ENCODE data around the gene SCD5.
A peak's percentile ranks its signal among the peaks of the same experiment; 100 is the strongest.

SCD5 gene

GRCh38 chr4:82744284-82744968 lies 54.2 kb downstream of the SCD5 start:
- no peak for TF ChIP-seq CTCF (IDR thresholded peaks at IDR 0.05; ENCODE audit: insufficient read depth, low read depth, low read length, missing control alignments)
- DNase-seq (ENCODE audit: low read depth) = peak; percentile 99
- no peak overlapping the region for H3K4me3 ChIP-seq (ENCODE audit: low read length)

GRCh38 chr4:82741188-82741587 lies 57.4 kb downstream of the SCD5 start:
- TF ChIP-seq CTCF (IDR thresholded peaks at IDR 0.05; ENCODE audit: insufficient read depth, low read depth, low read length, missing control alignments) = no peak

GRCh38 chr4:82739287-82740190 lies 59.1 kb downstream of the SCD5 start:
- peak; percentile 94 for TF ChIP-seq CTCF (IDR thresholded peaks at IDR 0.05; ENCODE audit: insufficient read depth, low read depth, low read length, missing control alignments)
- no peak overlapping the region for H3K4me3 ChIP-seq (ENCODE audit: low read length)
- DNase-seq (ENCODE audit: low read depth) = peak; percentile 79

More at GRCh38 chr4:82741188-82741587, 57.4 kb downstream of the SCD5 start:
- no peak overlapping the region for H3K4me3 ChIP-seq (ENCODE audit: low read length)
- no peak for DNase-seq (ENCODE audit: low read depth)

GRCh38 chr4:82737354-82737753 lies 61.2 kb downstream of the SCD5 start:
- no peak for TF ChIP-seq CTCF (IDR thresholded peaks at IDR 0.05; ENCODE audit: insufficient read depth, low read depth, low read length, missing control alignments)
- H3K4me3 ChIP-seq (ENCODE audit: low read length) = no peak overlapping the region
- no peak for DNase-seq (ENCODE audit: low read depth)

GRCh38 chr4:82733636-82734035 lies 65.0 kb downstream of the SCD5 start:
- no peak overlapping the region for H3K4me3 ChIP-seq (ENCODE audit: low read length)
- TF ChIP-seq CTCF (IDR thresholded peaks at IDR 0.05; ENCODE audit: insufficient read depth, low read depth, low read length, missing control alignments) = no peak
- peak; percentile 97 for DNase-seq (ENCODE audit: low read depth)

- no peak for DNase-seq (ENCODE audit: low read depth)
- H3K4me3 ChIP-seq (ENCODE audit: low read length) = no peak overlapping the region
- TF ChIP-seq CTCF (IDR thresholded peaks at IDR 0.05; ENCODE audit: insufficient read depth, low read depth, low read length, missing control alignments) = no peak
Measured at GRCh38 chr4:82728301-82728700, 70.3 kb downstream of the SCD5 start.

All from epithelial cell of esophagus (primary cell).